Activated B cell treated with CpG ODN at 0.5 μM for 24 hours (primary cell): ENCODE results near the gene BCAT1. TPM values are rescaled to one million over a fixed set of nuclear protein-coding genes. Genes with fewer than 3 reads are reported as not detected.
A peak's percentile ranks its signal among the peaks of the same experiment; 100 is the strongest.
"Not testable (repeated sequence)": the region's sequence is repeated elsewhere in the genome, so short reads cannot be mapped to it uniquely, and the experiment has no call there.

Source experiments
- ATAC-seq: fragments of 200-7000 bp; cut with Tn5 transposase; one replicate; pipeline ENCODE4 v1.10.0; 2021; ENCODE audit warnings: low read depth, mild to moderate bottlenecking, moderate library complexity
- CTCF ChIA-PET: fragments of 350-600 bp; sonication (Branson Sonifier 250); formaldehyde crosslinking; loops from one replicate; lab custom pipeline; 2021; ENCODE audit warnings: antibody characterized with exemption; lab: Charles Lee
- POLR2A ChIA-PET: fragments of 350-600 bp; sonication (Branson Sonifier 250); formaldehyde crosslinking; loops from one replicate; lab custom pipeline; 2021; ENCODE audit warnings: antibody characterized with exemption; lab: Charles Lee
- DNase-seq: peaks from one replicate; pipeline ENCODE4 v3.0.0; 2022
- H3K27ac Mint-ChIP-seq: one replicate; pipeline ENCODE4 v1.8.0; 2020; ENCODE audit warnings: mixed read lengths
- H3K27me3 Mint-ChIP-seq: one replicate; pipeline ENCODE4 v1.8.0; 2021; ENCODE audit warnings: mixed read lengths
- H3K36me3 Mint-ChIP-seq: one replicate; pipeline ENCODE4 v1.8.0; 2021; ENCODE audit warnings: low read depth, mixed read lengths
- H3K4me1 Mint-ChIP-seq: one replicate; pipeline ENCODE4 v1.8.0; 2021; ENCODE audit warnings: mixed read lengths
- H3K4me3 Mint-ChIP-seq: one replicate; pipeline ENCODE4 v1.8.0; 2020; ENCODE audit warnings: mild to moderate bottlenecking, mixed read lengths
- H3K9me3 Mint-ChIP-seq: one replicate; pipeline ENCODE4 v1.8.0; 2020; ENCODE audit warnings: mixed read lengths
- intact Hi-C: fragments of 100-400 bp; cut with micrococcal nuclease; formaldehyde crosslinking; loops from one replicate; pipeline ENCODE4 v1.15.1; 2024
- total RNA-seq: library from RNA; stranded (reverse); gene quantifications from 2 replicates; pipeline ENCODE4 v1.2.3, GENCODE V29; 2022
- TF ChIP-seq, protein P1 (sequence below): fragments of 200-600 bp; IDR thresholded peaks from one replicate; pipeline ENCODE4 v1.8.0; 2022; ENCODE audit warnings: antibody characterized with exemption, mild to moderate bottlenecking

Gene BCAT1
- total RNA-seq, 1 donor from 2014 or later, result 69.6 TPM

GRCh38 chr12:24938341-24938740, 10.6 kb downstream of the BCAT1 start:
- no peak overlapping the region for H3K4me3 Mint-ChIP-seq
- H3K27ac Mint-ChIP-seq, result no peak overlapping the region
- no peaks in the 10 kb centered on the region for H3K9me3 Mint-ChIP-seq
- no peak for DNase-seq
- TF ChIP-seq, protein P1, sequence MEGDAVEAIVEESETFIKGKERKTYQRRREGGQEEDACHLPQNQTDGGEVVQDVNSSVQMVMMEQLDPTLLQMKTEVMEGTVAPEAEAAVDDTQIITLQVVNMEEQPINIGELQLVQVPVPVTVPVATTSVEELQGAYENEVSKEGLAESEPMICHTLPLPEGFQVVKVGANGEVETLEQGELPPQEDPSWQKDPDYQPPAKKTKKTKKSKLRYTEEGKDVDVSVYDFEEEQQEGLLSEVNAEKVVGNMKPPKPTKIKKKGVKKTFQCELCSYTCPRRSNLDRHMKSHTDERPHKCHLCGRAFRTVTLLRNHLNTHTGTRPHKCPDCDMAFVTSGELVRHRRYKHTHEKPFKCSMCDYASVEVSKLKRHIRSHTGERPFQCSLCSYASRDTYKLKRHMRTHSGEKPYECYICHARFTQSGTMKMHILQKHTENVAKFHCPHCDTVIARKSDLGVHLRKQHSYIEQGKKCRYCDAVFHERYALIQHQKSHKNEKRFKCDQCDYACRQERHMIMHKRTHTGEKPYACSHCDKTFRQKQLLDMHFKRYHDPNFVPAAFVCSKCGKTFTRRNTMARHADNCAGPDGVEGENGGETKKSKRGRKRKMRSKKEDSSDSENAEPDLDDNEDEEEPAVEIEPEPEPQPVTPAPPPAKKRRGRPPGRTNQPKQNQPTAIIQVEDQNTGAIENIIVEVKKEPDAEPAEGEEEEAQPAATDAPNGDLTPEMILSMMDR, result no peak
- no peaks in the 10 kb centered on the region for H3K27me3 Mint-ChIP-seq
- intact Hi-C loops, result no loop called here
- peaks cover 6% of the 10 kb centered on the region for H3K4me1 Mint-ChIP-seq
- ATAC-seq, result no peak
- ChIA-PET POLR2A (no interaction called here), CTCF (no interaction called here)
- H3K36me3 Mint-ChIP-seq, result no peaks in the 10 kb centered on the region

- CTCF ChIA-PET, result no interaction called here
- ATAC-seq (no peak), DNase-seq (no peak)
- no peaks in the 10 kb centered on the region for H3K9me3 Mint-ChIP-seq
- H3K4me3 Mint-ChIP-seq, result no peak overlapping the region
- H3K27ac Mint-ChIP-seq, result no peak overlapping the region
- intact Hi-C loops, result no loop called here
- H3K27me3 Mint-ChIP-seq, result no peaks in the 10 kb centered on the region
- H3K4me1 Mint-ChIP-seq, result peaks cover 1% of the 10 kb centered on the region
- POLR2A ChIA-PET, result no interaction called here
- TF ChIP-seq, protein P1, result no peak
- H3K36me3 Mint-ChIP-seq, result no peaks in the 10 kb centered on the region
Observed at GRCh38 chr12:24937553-24938244, 11.2 kb downstream of the BCAT1 start.

DNA sequence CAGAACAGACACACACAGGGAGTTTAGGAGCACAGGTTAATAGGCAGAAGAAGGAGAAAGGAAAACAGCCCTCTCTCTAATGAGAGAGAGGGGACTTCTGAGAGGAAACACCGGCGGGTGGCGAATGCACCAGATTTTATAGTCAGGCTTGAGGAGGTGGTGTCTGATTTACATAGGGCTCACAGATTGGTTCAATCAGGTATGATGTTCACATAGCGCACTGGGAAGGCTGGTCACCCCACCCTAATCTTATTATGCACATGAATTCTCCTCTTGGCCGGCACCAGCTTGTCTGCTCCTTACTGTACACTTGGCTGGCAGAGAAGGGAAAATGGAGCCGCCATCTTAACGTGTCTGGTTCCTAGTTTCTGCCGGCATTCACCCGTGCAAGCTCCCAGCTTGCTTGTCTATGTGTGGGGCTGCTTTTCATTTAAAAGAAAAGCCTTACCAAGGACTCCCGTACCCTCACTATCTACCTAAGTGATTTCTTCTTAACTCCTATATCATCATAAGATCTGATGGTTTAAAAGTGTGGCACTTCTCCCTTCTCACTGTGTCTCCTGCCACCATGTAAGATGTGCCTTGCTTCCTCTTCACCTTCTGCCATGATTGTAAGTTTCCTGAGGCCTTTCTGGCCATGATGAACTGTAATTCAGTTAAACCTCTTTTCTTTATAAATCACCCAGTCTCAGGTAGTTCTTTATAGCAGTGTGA, 15.1 kb downstream of the BCAT1 start:
- no peaks in the 10 kb centered on the region for H3K9me3 Mint-ChIP-seq
- TF ChIP-seq, protein P1, result no peak
- no peaks in the 10 kb centered on the region for H3K27me3 Mint-ChIP-seq
- H3K4me1 Mint-ChIP-seq, result peaks cover 15% of the 10 kb centered on the region
- H3K4me3 Mint-ChIP-seq, result no peak overlapping the region
- H3K27ac Mint-ChIP-seq, result no peak overlapping the region
- POLR2A ChIA-PET, result no interaction called here
- no peaks in the 10 kb centered on the region for H3K36me3 Mint-ChIP-seq
- DNase-seq, result no peak
- intact Hi-C loops, result no loop called here
- no peak for ATAC-seq
- CTCF ChIA-PET, result no interaction called here

DNA sequence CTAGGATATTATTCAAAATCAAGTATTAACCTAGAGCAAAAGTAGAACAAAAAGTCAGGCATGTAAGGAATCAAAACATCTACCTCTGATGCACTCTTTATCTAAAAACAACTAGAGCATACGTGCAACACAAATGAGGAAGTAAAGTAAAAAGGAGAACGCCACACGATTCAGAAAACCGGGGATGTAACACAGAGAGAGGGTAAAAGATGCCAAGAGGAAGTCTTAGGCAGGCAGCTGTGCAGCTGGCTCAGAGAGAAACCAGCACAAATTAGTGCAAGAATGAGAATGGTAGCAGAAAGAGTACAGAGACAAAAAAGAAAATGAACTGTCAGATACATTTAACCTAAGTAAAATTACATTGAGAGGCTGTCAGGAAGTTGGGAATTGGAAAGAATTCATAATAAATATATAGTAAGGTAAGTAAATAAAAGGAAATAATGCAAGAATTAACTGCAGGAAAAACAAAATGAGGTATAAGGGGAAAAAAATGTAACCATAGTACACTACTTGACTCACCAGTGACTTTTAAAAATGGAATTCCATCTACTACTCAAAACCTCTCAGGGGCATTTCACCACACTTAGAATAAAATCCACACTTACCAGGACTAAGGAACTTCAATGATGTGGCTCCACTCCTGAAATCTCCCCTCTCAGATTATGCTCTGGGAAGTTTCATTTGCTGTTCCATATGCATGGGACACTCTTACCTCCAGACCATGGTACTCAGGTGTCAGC, 17.1 kb downstream of the BCAT1 start:
- TF ChIP-seq, protein P1, result no peak
- ChIA-PET POLR2A (interaction anchor here (0.5 to 1.7 kb wide), 3 partner anchors 18 to 121 kb away, joined by 4 to 10 read pairs (median 5); a partner anchor contains a TSS), CTCF (no interaction called here)
- Mint-ChIP-seq H3K9me3 (no peaks in the 10 kb centered on the region), H3K4me3 (peak overlapping the region; percentile 40), H3K27me3 (no peaks in the 10 kb centered on the region), H3K27ac (peak overlapping the region; percentile 72), H3K4me1 (peaks cover 26% of the 10 kb centered on the region), H3K36me3 (no peaks in the 10 kb centered on the region)
- intact Hi-C loops, result loop anchor here (1.0 kb wide), 1 partner anchor 17 kb away; the partner anchor contains the start of gene BCAT1
- DNase-seq (no peak), ATAC-seq (peak; percentile 94)

DNA sequence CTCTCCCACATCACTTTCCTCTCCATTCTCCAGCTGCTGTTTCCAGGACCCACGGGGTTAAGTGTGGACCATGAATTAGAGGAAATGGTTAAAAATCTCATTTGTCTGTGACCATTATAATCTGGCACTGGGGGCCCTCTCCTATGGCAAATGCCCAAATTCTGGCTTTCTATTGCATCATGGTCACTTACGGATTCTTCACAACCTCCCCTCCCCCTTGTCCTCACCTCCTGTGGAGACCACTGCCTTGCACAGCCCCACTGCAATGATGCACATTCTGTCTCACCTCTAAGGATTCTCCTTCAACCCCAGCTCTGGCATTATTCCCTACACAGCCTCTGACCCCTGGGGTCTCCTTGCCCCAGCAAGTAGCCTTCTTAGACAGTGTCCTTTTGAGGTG, 18.9 kb downstream of the BCAT1 start:
- ChIA-PET CTCF (no interaction called here), POLR2A (no interaction called here)
- no peak overlapping the region for H3K27ac Mint-ChIP-seq
- no peaks in the 10 kb centered on the region for H3K27me3 Mint-ChIP-seq
- no peak overlapping the region for H3K4me3 Mint-ChIP-seq
- ATAC-seq (no peak), DNase-seq (no peak)
- no peaks in the 10 kb centered on the region for H3K36me3 Mint-ChIP-seq
- no peaks in the 10 kb centered on the region for H3K9me3 Mint-ChIP-seq
- TF ChIP-seq, protein P1, result no peak
- intact Hi-C loops, result no loop called here
- H3K4me1 Mint-ChIP-seq, result peaks cover 26% of the 10 kb centered on the region

DNA sequence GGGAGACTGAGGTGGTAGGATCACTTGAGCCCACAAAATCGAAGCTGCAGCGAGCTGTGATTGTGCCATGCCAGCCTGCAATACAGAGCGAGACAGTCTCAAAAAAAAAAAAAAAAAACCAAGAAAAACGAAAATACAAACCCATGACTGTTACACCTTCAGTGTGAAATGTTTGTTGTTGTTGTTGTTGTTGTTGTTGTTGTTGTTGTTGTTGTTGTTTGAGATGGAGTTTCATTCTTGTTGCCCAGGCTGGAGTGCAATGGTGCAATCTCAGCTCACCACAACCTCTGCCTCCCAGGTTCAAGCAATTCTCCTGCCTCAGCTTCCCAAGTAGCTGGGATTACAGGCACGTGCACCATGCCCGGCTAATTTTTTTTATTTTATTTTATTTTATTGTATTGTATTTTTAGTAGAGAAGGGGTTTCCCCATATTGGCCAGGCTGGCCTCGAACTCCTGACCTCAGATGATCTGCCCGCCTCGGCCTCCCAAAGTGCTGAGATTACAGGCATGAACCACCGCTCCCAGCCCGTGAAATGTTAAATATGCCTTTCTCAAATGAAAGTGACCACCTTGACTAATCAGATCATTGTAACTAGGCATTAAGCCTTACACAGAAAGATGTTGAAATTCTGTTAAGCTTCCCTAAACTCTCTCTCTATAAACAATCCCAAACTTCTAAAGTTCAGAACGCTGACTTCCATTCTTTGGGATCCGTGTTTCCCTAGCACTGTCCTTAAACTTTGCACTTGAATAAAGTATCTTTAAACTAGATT, 20.2 kb downstream of the BCAT1 start:
- DNase-seq, H3K4me3 Mint-ChIP-seq, CTCF ChIA-PET, H3K36me3 Mint-ChIP-seq, H3K27me3 Mint-ChIP-seq, H3K27ac Mint-ChIP-seq, intact Hi-C loops, H3K9me3 Mint-ChIP-seq, ATAC-seq: not testable (repeated sequence)
- H3K4me1 Mint-ChIP-seq, result peaks cover 26% of the 10 kb centered on the region
- POLR2A ChIA-PET, result interaction anchor here (0.8 kb wide), 1 partner anchor 18 kb away, joined by 7 read pairs; no protein-coding TSS in a partner anchor
